A673 (cell line): ENCODE results near the gene SAMSN1. TPM values are rescaled to one million over a fixed set of nuclear protein-coding genes. Genes with fewer than 3 reads are reported as not detected.

Source experiments
- BruUV-seq: library from RNA; stranded (reverse); fragments of 400-500 nt; replicated peaks from 2 replicates; lab custom pipeline; 2021; lab: Mats Ljungman, UMichigan
- CTCF ChIA-PET: fragments of 300-600 bp; sonication (Branson Sonifier 250); formaldehyde crosslinking; loops from one replicate; lab custom pipeline; 2022; ENCODE audit warnings: antibody characterized with exemption; lab: Charles Lee
- POLR2A ChIA-PET: fragments of 300-600 bp; sonication (Branson Sonifier 250); formaldehyde crosslinking; loops from one replicate; lab custom pipeline; 2022; ENCODE audit warnings: antibody characterized with exemption; ENCODE audit not compliant: low non-redundant PET; lab: Charles Lee
- DNase-seq: peaks from one replicate; pipeline ENCODE4 v3.0.0-alpha.2; 2015; ENCODE audit warnings: low spot score
- H3K27ac ChIP-seq: fragments of 200-600 bp; sonication (generic); 2 replicates; pipeline ENCODE4 v1.5.1; 2016; ENCODE audit warnings: mixed run types, low read depth, mild to moderate bottlenecking, mixed read lengths, antibody characterized with exemption, low read length; ENCODE audit not compliant: poor library complexity, severe bottlenecking
- H3K27me3 ChIP-seq: fragments of 200-600 bp; sonication (generic); replicated peaks from 2 replicates; pipeline ENCODE4 v1.6.1; 2017; ENCODE audit warnings: mixed run types, low read depth, mild to moderate bottlenecking, mixed read lengths, antibody characterized with exemption, low read length; ENCODE audit not compliant: insufficient read depth, poor library complexity
- H3K36me3 ChIP-seq: fragments of 200-600 bp; sonication (generic); 2 replicates; pipeline ENCODE4 v1.6.1; 2016; ENCODE audit warnings: mixed run types, mild to moderate bottlenecking, mixed read lengths, antibody characterized with exemption, low read length; ENCODE audit not compliant: insufficient read depth, poor library complexity, severe bottlenecking
- H3K4me1 ChIP-seq: fragments of 200-600 bp; sonication (generic); 2 replicates; pipeline ENCODE4 v1.6.1; 2017; ENCODE audit warnings: mixed run types, mild to moderate bottlenecking, mixed read lengths, antibody characterized with exemption, low read length; ENCODE audit not compliant: insufficient read depth, poor library complexity, severe bottlenecking
- H3K4me3 ChIP-seq: fragments of 200-600 bp; sonication (generic); 2 replicates; pipeline ENCODE4 v1.5.1; 2016; ENCODE audit warnings: low read depth, mixed run types, mild to moderate bottlenecking, mixed read lengths, low read length; ENCODE audit not compliant: poor library complexity, severe bottlenecking
- H3K9me3 ChIP-seq: fragments of 200-600 bp; sonication (generic); 2 replicates; pipeline ENCODE4 v1.6.1; 2016; ENCODE audit warnings: mixed run types, low read depth, mild to moderate bottlenecking, mixed read lengths, antibody characterized with exemption, low read length; ENCODE audit not compliant: poor library complexity, severe bottlenecking
- CTCF ChIP-seq: fragments of 300-800, 200-600 bp; sonication (generic); conservative IDR thresholded peaks from 2 replicates; pipeline ENCODE4 v1.5.1; 2017; ENCODE audit warnings: low read depth, mild to moderate bottlenecking, antibody characterized with exemption, low read length, moderate library complexity, mixed read lengths
- EZH2 ChIP-seq: fragments of 200-600 bp; sonication (generic); IDR thresholded peaks from 2 replicates; pipeline ENCODE4 v1.6.1; 2017; ENCODE audit warnings: borderline replicate concordance, low read depth, mild to moderate bottlenecking, mixed read lengths, antibody characterized with exemption, low read length; ENCODE audit not compliant: poor library complexity, severe bottlenecking
- intact Hi-C: fragments of 100-400 bp; cut with micrococcal nuclease; formaldehyde crosslinking; loops from one replicate; pipeline ENCODE4 v1.10.0; 2022; ENCODE audit not compliant: unreplicated experiment
- total RNA-seq: library from RNA; stranded (reverse); gene quantifications from 2 replicates; pipeline ENCODE4 v1.2.3, GENCODE V29; 2021

The SAMSN1 gene
- total RNA-seq, 1 experiment from 2014 or later = not detected

GRCh38 chr21:14492931-14493330, 53.2 kb downstream of the SAMSN1 start:
- Histone ChIP-seq H3K9me3 (no peaks in the 10 kb centered on the region), H3K4me3 (no peak overlapping the region), H3K27ac (no peak overlapping the region), H3K27me3 (no peaks in the 10 kb centered on the region), H3K4me1 (no peaks in the 10 kb centered on the region), H3K36me3 (no peaks in the 10 kb centered on the region)
- BruUV-seq = no TSS peak
- no peak for TF ChIP-seq EZH2
- no peak for TF ChIP-seq CTCF
- DNase-seq = no peak
- ChIA-PET POLR2A (no interaction called here), CTCF (no interaction called here)
- intact Hi-C loops = no loop called here

GRCh38 chr21:14491269-14491681, 54.8 kb downstream of the SAMSN1 start:
- DNase-seq = no peak
- BruUV-seq = no TSS peak
- Histone ChIP-seq H3K4me3 (no peak overlapping the region), H3K36me3 (no peaks in the 10 kb centered on the region), H3K9me3 (no peaks in the 10 kb centered on the region), H3K4me1 (no peaks in the 10 kb centered on the region), H3K27ac (no peak overlapping the region), H3K27me3 (no peaks in the 10 kb centered on the region)
- POLR2A ChIA-PET = no interaction called here
- TF ChIP-seq EZH2 = no peak
- no peak for TF ChIP-seq CTCF
- intact Hi-C loops = no loop called here
- CTCF ChIA-PET = no interaction called here

- H3K36me3 ChIP-seq = no peaks in the 10 kb centered on the region
- H3K9me3 ChIP-seq = no peaks in the 10 kb centered on the region
- no peak for DNase-seq
- no peak overlapping the region for H3K4me3 ChIP-seq
- no peaks in the 10 kb centered on the region for H3K4me1 ChIP-seq
- POLR2A ChIA-PET = no interaction called here
- H3K27me3 ChIP-seq = no peaks in the 10 kb centered on the region
- no TSS peak for BruUV-seq
- CTCF ChIA-PET = no interaction called here
- intact Hi-C loops = no loop called here
- no peak overlapping the region for H3K27ac ChIP-seq
- TF ChIP-seq CTCF (no peak), EZH2 (no peak)
These were observed 57.4 kb downstream of the SAMSN1 start for GRCh38 chr21:14488672-14489204.
